ENCODE measurements around the gene VOPP1.
"Not testable (repeated sequence)": the region's sequence is repeated elsewhere in the genome, so short reads cannot be mapped to it uniquely, and the experiment has no call there.

The VOPP1 gene

GRCh38 chr7:55488216-55488615 is 84.1 kb downstream of the VOPP1 start:
- DNase-seq (ENCODE audit: low read depth in 2 of 2): no peak

- DNase-seq (ENCODE audit: low read depth in 2 of 2): no peak
Measured at GRCh38 chr7:55486991-55487390, 85.3 kb downstream of the VOPP1 start.

DNA sequence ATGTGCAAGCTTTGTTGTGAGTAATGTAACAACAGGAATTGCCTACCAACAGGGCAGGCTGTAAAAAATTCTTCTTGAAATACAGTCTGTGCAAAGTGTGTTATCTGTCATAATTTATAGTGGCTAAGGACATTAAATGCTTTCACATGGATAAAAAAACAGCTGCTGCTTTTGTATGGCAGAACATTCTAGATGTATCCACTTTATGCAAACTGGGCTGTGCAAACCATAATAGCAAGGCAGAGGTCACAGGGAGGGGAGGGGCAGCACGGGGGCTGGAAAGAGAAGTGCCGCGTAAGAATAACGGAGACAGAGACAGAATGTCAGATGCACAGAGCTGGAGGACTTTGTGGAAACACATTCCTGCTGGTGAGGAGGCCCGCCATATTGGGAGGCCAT is 86.1 kb downstream of the VOPP1 start:
- no peak for DNase-seq (ENCODE audit: low read depth in 2 of 2)

DNA sequence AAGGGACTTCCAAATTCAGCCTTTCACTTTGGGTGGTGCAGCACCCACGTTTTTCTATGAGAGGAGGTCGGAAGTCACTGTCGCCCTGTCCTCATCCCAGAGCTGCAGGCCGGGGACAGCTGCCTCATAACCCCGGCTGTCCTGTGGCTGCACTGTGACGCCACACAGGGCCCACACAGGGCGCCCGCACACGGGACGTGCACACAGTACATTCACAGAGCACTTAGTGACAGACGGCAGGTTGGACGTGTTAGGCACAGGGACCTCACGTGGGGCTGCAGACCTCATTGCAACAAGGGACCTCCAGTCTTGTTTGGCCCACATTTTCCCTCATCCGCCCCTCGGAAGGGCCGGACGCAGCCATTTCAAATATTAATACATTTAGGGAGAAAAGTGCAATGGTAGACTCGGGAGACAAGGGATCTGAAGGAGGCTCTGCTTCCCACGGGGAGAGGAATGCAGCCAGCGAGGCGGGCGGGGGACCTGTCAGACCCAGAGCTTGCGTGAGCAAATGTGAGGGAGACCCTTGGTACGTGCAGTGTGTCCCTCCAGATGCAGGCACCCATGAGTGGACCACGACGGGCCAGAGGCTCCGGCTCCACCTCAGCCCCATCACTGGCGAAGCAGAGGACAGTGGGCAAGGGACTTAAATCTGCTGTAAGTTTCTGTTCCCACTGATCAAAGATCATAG is 86.7 kb downstream of the VOPP1 start:
- no peak for DNase-seq (ENCODE audit: low read depth in 2 of 2)

DNA sequence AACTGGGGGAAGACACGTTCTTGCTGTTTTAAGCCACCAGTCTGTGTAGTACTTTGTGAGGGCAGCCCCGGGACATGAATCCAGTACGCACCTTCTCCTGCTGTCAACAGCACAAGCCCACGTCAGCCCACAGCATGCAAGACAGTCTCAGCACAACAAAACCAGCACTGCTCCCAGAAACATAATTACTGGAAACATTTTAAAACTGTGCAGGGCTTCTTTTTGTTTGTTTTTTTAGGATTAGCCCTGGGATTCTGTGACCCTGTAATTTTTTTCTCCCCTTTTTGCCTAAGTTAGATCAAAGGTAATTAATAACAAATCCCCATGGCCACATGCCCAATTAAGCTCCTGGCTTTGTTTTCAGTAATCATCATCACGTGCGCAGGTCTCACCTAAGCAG is 87.5 kb downstream of the VOPP1 start:
- DNase-seq (ENCODE audit: low read depth in 2 of 2): no peak

DNA sequence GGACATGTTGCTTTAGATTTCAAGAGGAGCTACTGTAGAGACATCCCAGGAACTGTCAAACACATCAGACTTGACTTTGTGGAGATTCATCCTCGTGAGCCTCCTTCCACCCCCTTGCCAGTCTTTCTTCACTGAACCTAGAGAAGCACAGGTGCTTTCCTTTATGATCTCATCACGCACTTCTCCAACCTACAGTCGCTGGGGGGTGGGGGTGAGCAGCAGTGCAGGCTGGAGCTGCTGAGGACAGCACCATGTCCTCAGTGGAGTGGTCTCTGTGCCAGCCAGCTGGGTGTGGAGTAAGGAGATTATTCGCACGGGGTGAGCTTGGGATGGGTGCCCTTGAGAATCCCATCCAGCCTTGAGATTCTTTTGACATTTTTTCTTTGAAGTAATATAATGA is 88.1 kb downstream of the VOPP1 start:
- DNase-seq (ENCODE audit: low read depth in 2 of 2): no peak

- no peak for DNase-seq (ENCODE audit: low read depth in 2 of 2)
Measured at GRCh38 chr7:55483046-55483445, 89.3 kb downstream of the VOPP1 start.

GRCh38 chr7:55481155-55481554 is 91.1 kb downstream of the VOPP1 start:
- no peak for DNase-seq (ENCODE audit: low read depth in 2 of 2)

- no peak for DNase-seq (ENCODE audit: low read depth in 2 of 2)
Measured at GRCh38 chr7:55478700-55479099, 93.6 kb downstream of the VOPP1 start.

- DNase-seq (ENCODE audit: low read depth in 2 of 2): no peak
Measured at GRCh38 chr7:55477781-55478374, 94.4 kb downstream of the VOPP1 start.

DNA sequence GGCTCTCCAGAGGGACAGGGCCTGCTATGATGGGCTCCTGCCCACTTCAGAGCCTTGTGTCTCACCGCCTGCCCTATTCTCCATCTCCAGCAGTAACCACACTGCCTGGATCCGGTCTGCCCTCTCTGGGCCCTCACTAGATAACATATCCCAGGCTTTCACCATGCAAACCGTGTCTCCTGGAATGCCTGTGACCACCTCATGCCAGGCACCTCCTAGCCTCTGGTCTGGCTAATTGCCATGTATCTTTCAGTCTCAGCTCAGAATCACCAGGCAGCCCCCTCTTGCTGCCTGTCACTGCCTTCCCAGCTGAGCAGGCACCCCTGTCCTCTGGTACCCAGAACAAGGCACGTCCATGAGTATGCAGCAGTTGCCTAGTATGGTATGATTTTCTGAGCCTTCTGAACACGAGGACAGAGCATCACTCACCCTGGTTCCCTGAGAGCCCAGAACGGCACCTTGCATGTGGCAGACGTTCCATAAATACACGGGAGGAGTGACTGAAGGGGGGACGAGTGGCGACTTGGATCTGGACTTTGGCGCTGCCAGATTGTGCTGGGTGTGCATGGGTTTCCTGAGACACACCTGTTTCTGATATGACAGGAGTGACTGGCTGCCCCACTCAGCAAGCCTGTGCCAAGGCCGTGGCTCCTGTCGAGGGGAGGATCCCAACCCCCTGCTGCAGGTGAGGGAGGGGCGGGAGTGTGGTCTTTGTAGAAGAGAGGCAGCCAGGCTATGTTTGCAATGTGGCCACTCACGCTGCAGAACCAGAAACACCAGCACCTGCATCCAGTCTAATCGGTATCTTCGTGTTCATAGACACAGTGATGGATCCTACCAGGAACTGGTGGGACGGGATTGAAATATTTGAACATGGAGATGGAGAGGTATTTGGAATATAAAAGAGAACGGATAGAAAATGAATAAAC is 95.2 kb downstream of the VOPP1 start:
- DNase-seq (ENCODE audit: low read depth in 2 of 2): no peak

- no peak for DNase-seq (ENCODE audit: low read depth in 2 of 2)
Measured at GRCh38 chr7:55475855-55476803, 96.2 kb downstream of the VOPP1 start.

- DNase-seq (ENCODE audit: low read depth in 2 of 2): no peak
Measured at GRCh38 chr7:55474944-55475854, 97.1 kb downstream of the VOPP1 start.

- no peak for DNase-seq (ENCODE audit: low read depth in 2 of 2)
Measured at GRCh38 chr7:55473932-55474331, 98.4 kb downstream of the VOPP1 start.

DNA sequence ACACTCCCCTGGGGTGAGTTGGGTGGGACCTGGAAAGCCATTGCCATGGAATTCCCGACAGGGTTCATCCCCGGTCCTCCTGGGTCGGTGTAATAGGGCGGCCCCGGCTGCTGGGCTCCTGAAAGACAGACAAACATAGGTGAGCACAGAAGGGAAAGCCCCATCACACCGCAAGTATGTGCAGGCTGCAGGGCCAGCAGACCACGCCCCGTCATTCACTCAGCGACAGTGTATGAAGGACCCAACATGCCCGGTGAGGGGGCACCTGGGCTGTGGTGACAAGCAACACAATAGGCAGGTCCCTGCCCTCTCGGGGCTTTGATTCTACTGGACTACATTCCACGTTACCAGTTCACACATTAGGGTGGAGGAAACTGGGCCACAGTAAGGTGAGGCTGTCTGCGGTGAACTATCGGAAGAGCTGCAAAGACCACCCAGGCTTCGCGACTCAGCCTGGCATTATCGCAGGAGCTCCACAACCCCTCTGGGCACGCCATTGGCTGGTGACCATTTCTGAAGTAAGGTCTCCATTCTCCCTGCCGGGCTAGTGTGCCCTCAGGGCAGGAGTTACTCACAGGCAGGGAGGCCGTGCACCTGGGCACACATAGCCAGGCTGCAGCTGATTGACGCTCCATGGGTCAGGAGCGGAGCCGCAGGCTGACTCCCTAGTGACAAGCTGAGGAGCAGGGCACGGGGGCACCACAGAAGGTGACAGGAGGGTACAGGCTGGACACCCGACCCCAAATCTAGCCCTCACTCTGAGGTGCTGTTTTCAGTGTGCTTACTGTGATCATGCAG is 99.2 kb downstream of the VOPP1 start:
- DNase-seq (ENCODE audit: low read depth in 2 of 2): no peak

- not testable (repeated sequence) for DNase-seq (ENCODE audit: low read depth in 2 of 2)
Measured at GRCh38 chr7:55472406-55472805, 99.9 kb downstream of the VOPP1 start.

DNA sequence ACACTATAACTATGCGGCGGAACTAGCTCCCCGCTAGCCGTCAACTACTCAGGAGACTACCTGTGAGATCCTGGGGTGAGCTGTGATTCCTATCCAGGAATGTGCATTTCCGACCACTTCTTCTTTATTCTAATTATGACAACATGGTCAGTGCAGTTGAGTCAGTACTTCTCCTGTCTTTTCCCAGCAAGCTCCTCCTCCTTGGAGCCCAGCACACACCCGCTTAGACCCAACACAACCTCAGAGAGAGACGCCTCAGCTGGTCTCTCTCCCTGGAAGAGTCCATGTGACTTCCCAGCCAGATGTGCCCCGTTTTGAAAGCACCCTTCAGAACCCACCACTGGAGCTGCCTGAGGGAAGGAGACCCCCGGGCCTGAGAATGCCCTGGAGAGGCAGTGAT is 100.7 kb downstream of the VOPP1 start:
- DNase-seq (ENCODE audit: low read depth in 2 of 2): not testable (repeated sequence)

DNA sequence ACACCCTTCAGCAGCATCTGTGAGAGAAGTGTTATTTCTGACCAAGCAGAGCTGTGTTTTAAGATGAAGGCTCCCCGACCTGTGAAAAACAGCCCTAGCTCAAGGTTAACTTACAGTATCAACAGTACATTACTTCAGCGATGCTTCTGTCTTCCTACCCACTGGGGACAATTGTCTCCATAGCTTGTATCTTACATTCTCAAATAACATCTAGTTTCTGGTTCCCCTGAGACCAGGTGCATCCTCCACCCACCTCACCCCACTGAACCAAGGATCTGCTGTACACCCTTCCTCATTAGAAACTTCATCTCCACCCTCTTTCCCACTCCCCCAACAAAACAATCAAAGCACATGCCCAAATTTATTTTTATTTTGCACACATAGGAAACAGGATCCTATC is 102.0 kb downstream of the VOPP1 start:
- no peak for DNase-seq (ENCODE audit: low read depth in 2 of 2)

DNA sequence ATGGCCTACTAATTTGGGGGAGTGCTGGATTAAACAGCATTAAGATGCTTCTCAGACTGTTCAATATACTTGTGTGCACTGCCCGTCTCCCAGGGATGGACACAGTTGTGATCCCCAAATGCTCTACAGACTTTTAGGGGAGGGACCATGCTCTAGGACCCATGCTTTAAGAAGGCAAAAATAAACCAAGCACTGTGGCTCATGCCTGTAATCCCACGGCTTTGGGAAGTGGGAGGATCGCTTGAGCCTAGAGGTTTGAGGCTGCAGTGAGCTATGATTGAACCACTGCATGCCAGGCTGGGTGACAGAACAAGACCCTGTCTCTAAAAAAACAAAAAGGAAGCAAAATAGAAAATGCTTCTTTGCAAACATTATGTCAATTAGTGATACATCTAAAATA is 102.6 kb downstream of the VOPP1 start:
- no peak for DNase-seq (ENCODE audit: low read depth in 2 of 2)

DNA sequence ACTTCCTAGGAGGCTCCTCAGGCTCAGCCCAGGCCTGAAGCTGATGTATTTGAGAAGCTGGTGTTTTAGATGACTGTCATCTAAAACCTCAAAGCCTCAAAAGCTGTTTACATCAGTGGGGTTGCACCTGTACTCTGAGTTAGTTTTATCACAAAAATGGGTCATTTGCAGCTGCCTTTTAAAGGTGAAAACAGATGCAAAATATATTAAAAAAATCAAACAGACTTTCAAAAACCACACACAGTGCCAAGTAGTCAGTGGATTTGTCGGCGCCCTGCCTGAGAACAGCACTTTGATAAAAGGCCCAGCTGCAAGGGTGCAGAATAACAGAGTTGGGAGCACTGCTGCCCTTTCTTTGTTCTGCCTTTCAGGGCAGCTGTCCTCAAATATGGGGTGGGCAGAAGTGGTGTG is 103.0 kb downstream of the VOPP1 start:
- no peak for DNase-seq (ENCODE audit: low read depth in 2 of 2)
